ENCODE measurements around the gene CYTIP. TPM values are rescaled to one million over a fixed set of nuclear protein-coding genes. Genes with fewer than 3 reads are reported as not detected.

CYTIP gene
- total RNA-seq = not detected in 2 replicates

GRCh38 chr2:157443795-157444640 lies at the start of gene CYTIP:
Gene CYTIP, minus strand, starts transcription at chr2:157444089. Its CDS starts 69 bp downstream, at chr2:157444020.

Other genes with a start within 250 kb of the CYTIP start
- gene GALNT5, start 186.4 kb downstream of the CYTIP start, total RNA-seq = 3.1 and 5.1 TPM in 2 replicates
- not detected in 2 replicates for gene ERMN, start 118.3 kb downstream of the CYTIP start, total RNA-seq
- gene ACVR1C, start 184.8 kb upstream of the CYTIP start, total RNA-seq = 0.30 TPM in 1 of 2 replicates, not detected in the other

Data from hair follicular keratinocyte (primary cell).